Heart right ventricle (tissue), 16 donors: Measurements from ENCODE around the gene FGF18. TPM values are rescaled to one million over a fixed set of nuclear protein-coding genes. Genes with fewer than 3 reads are reported as not detected.

Experiments used
- ATAC-seq, 8 donors: fragments of 200-7000 bp; cut with Tn5 transposase; one replicate each; pipeline ENCODE4 v1.9.1; 2020; ENCODE audit warnings: mild to moderate bottlenecking in 8 of 8, moderate library complexity in 8 of 8, moderate number of reproducible peaks in 1 of 8
- DNase-seq, 2 donors: peaks; one replicate each; pipeline ENCODE4 v3.0.0-alpha.2; 2020
- H3K27ac ChIP-seq, 10 donors: fragments of 200-600 bp; sonication (generic) in 2 of 10; one replicate each; pipeline versions ENCODE4 v1.5.0 to v1.8.0; 2020 to 2022; ENCODE audit warnings: mild to moderate bottlenecking in 3 of 10
- H3K27me3 ChIP-seq, 7 donors: fragments of 200-600 bp; one replicate each; pipeline ENCODE4 v1.8.0; 2021 to 2022; ENCODE audit warnings: mild to moderate bottlenecking in 2 of 7
- H3K36me3 ChIP-seq, 9 donors: fragments of 200-600 bp; sonication (generic) in 1 of 9; one replicate each; pipeline versions ENCODE4 v1.5.0 to v1.8.0; 2020 to 2022; ENCODE audit warnings: mild to moderate bottlenecking in 2 of 9
- H3K4me1 ChIP-seq, 9 donors: fragments of 200-600 bp; sonication (generic) in 1 of 9; one replicate each; pipeline versions ENCODE4 v1.5.0 to v1.8.0; 2020 to 2022; ENCODE audit warnings: mild to moderate bottlenecking in 4 of 9
- H3K4me3 ChIP-seq, 10 donors: fragments of 200-600 bp; sonication (generic) in 2 of 10; one replicate each; pipeline versions ENCODE4 v1.5.0 to v1.8.0; 2020 to 2022; ENCODE audit warnings: mild to moderate bottlenecking in 7 of 10, moderate library complexity in 2 of 10
- H3K9me3 ChIP-seq, 11 donors: fragments of 200-600 bp in 10 of 11; sonication (generic) in 2 of 11; one replicate each; pipeline versions ENCODE4 v1.5.0 to v1.8.0; 2013 to 2022; ENCODE audit warnings: mild to moderate bottlenecking in 2 of 11, control low read depth in 1 of 11, moderate library complexity in 1 of 11
- WGBS, 2 donors: extraction: QIAGEN DNeasy Blood & Tissue Kit; methylation state at CpG; one replicate each; pipeline ENCODE4 v1.1.7; 2013; ENCODE audit warnings: inconsistent platforms in 1 of 2; 5-methylcytosine and 5-hydroxymethylcytosine counted together
- intact Hi-C, 10 donors: fragments of 100-400 bp; cut with DNase I; formaldehyde crosslinking; loops; one replicate each; pipeline versions ENCODE4 v1.11.1 to v1.14.2; 2022
- polyA plus RNA-seq, 2 donors: library from polyadenylated mRNA; stranded (reverse); fragments of 200-250 nt; gene quantifications; one replicate each; pipeline ENCODE4 v1.2.3, GENCODE V29; 2013
- total RNA-seq, 10 donors: library from RNA; stranded (reverse); fragmentation: NEBNext Ultra II Directional in 3 of 10; extraction: Animal tissue kit (Norgen Biotek cat#: 25700) in 3 of 10; gene quantifications; one replicate each; pipeline versions ENCODE4 v1.2.1 to v1.2.4, GENCODE V29; 2021 to 2023
- TF ChIP-seq, protein P1 (sequence below), 9 donors: fragments of 200-600 bp; sonication (generic) in 2 of 9; IDR thresholded peaks; one replicate each; pipeline versions ENCODE4 v1.5.0 to v1.8.0; 2021 to 2022; ENCODE audit warnings: antibody characterized with exemption in 9 of 9, mild to moderate bottlenecking in 5 of 9, moderate library complexity in 1 of 9
- donor health status: Arrhythmogenic right ventricular cardiomyopathy.
- donor health status: ischemic (EF 13 %, LVEDD 7.1; RV severe dilation, severe dysfunction).
- donor health status: healthy with polysubstance abuse.
- donor health status: DM: no; HTN: yes; CAD: no.
- donor health status: DM: no; HTN: no; CAD: no.
- donor health status: ischemic (EF 25% LVEDD 6.9; RV normal size, moderate dysfunction).
- donor health status: ischemic (EF 25% LVEDD 5.7; RV mildly dilated, moderate dysfunction).
- donor health status: healthy.
- donor health status: DM: yes; HTN: yes; CAD: no.
- donor health status: Ischemic cardiomyopathy.
- donor health status: ischemic (EF 35%, LVEDD 5.7; RV mildly dilated, moderate dysfunction).
- donor health status: nonischemic (EF 11% LVEDD 7.7; RV severe dilation, severe dysfunction).
- donor health status: DM: yes; HTN: yes; CAD: no.
- donor health status: PGD.
- donor health status: ischemic (EF 29% LVEDD 5.4; RV normal size, mild dysfunction).
- donor health status: nonischemic (EF 23%, LVEDD 6.1; RV moderate dilation, normal function).

FGF18 gene
- total and polyA plus RNA-seq, 12 donors, result 1.7 to 39.2 (median 13.7) TPM

DNA sequence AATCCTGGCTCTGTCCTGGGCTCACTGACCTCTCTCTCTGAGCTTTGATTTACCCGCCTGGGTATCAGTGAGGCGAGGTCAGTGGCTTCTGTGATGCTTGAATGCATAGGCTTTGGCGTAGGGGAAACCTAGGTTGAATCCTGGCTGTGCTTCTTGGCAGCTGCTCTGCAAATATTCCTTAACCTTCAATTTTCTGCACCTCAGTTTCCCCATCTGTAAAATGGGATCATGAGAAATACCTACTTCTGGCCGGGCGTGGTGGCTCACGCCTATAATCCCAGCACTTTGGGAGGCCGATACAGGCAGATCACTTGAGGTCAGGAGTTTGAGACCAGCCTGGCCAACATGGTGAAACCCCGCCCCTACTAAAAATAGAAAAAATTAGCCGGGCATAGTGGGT lies 7.2 kb downstream of the FGF18 start:
- no peak for ATAC-seq
- H3K27ac ChIP-seq, result peak overlapping the region in 1 of 10 donors; percentile 39
- H3K36me3 ChIP-seq, result no peaks in the 10 kb centered on the region
- intact Hi-C loops, result loop anchor here in 5 of 10 donors (5.0 to 10.0 kb wide), 8 partner anchors 48 to 318 kb away; no protein-coding TSS in a partner anchor
- H3K4me1 ChIP-seq, result peaks cover 0 to 60% (median 9%) of the 10 kb centered on the region in 9 donors
- TF ChIP-seq, protein P1, sequence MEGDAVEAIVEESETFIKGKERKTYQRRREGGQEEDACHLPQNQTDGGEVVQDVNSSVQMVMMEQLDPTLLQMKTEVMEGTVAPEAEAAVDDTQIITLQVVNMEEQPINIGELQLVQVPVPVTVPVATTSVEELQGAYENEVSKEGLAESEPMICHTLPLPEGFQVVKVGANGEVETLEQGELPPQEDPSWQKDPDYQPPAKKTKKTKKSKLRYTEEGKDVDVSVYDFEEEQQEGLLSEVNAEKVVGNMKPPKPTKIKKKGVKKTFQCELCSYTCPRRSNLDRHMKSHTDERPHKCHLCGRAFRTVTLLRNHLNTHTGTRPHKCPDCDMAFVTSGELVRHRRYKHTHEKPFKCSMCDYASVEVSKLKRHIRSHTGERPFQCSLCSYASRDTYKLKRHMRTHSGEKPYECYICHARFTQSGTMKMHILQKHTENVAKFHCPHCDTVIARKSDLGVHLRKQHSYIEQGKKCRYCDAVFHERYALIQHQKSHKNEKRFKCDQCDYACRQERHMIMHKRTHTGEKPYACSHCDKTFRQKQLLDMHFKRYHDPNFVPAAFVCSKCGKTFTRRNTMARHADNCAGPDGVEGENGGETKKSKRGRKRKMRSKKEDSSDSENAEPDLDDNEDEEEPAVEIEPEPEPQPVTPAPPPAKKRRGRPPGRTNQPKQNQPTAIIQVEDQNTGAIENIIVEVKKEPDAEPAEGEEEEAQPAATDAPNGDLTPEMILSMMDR (IDR thresholded peaks at IDR 0.05), result no peak
- WGBS, 2 donors, result 73 to 81% methylated on average over 9 of the region's 9 CpGs
- no peak overlapping the region for H3K4me3 ChIP-seq
- H3K27me3 ChIP-seq, result peaks cover 0 to 5% (median 0%) of the 10 kb centered on the region in 7 donors
- no peak for DNase-seq
- no peaks in the 10 kb centered on the region for H3K9me3 ChIP-seq

DNA sequence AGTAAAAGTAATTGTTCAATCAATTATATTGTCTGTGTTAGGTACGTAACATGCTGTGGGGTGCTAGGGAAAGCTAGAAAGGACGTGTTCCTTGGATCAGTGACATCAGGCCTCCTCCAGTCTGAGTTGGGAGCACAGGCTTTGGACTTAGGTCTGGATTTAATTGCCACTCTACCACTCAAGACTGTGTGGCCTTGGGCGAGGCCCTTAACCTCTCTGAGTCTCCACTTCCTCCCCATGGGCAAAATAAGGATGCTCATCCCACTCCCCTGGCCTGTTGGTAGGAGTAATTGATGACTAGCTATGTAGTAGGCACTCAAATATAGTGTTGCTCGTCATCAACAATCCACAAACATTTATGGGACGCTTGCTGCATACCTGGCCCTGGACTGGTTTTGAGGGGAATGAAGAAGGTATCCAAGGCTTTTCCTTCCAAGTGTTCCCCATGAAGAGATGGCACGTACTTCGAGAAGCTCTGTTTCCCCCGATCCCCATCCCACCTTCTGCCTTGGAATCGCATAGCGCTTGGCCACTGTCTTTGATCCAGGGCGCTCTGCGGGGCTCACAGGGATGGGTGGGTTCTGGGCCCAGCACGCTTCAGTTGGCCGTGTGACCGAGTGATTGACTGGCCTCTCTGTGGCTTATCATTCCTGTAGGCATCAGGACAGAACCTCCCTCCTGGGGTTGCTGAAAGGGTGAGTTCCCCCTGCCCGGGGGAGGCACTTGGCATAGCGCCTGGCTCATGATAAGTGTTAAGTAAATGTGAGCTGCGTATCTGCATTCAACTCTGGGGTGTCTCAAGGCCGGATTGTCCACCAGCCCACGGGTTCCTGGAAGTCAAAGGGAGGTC lies 8.1 kb downstream of the FGF18 start:
- intact Hi-C loops, result loop anchor here in 5 of 10 donors (5.0 to 10.0 kb wide), 8 partner anchors 47 to 317 kb away; no protein-coding TSS in a partner anchor
- H3K27me3 ChIP-seq, result no peaks in the 10 kb centered on the region
- 63 to 72% methylated on average over 20 of the region's 20 CpGs for WGBS, 2 donors
- no peak overlapping the region for H3K4me3 ChIP-seq
- DNase-seq, result peak; percentile 50 to 84
- peak overlapping the region in 5 of 10 donors; percentile 39 to 56 (median 42) for H3K27ac ChIP-seq
- TF ChIP-seq, protein P1 (IDR thresholded peaks at IDR 0.05), result no peak
- H3K9me3 ChIP-seq, result no peaks in the 10 kb centered on the region
- peak; percentile 71 to 86 (median 76) for ATAC-seq
- H3K4me1 ChIP-seq, result peaks cover 0 to 60% (median 10%) of the 10 kb centered on the region in 9 donors
- H3K36me3 ChIP-seq, result no peaks in the 10 kb centered on the region

DNA sequence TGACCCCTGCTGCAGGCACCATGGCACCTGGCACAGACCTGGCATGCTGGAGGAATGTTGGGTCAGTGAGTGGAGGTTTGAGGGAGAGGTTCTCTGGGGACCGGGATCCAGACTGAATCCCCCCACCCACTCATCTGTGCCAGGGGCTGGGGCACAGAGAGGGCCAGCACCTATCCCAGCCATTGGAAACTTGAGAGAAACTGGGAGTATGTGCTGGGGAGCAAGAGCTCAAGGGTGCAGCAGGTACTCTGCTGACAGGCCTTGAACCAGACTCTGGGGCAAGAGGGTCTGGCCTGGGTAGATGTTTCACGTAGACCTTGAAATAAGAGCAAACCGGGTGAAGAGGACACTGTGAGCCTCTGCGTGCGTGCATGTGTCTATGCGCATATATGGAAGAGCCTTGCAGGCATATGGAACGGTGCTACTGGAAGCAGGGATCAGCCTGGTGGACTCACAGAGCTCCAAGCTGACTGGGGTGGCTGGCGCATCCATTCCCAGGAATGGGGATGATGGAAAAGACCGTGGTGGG lies 8.8 kb downstream of the FGF18 start:
- no peak for DNase-seq

More for the DNA sequence above, 8.8 kb downstream of the FGF18 start:
- intact Hi-C loops, result loop anchor here in 5 of 10 donors (5.0 to 10.0 kb wide), 8 partner anchors 47 to 317 kb away; no protein-coding TSS in a partner anchor
- Histone ChIP-seq H3K36me3 (no peaks in the 10 kb centered on the region), H3K27ac (peak overlapping the region in 5 of 10 donors; percentile 20 to 47 (median 44)), H3K9me3 (no peaks in the 10 kb centered on the region), H3K4me3 (no peak overlapping the region), H3K27me3 (no peaks in the 10 kb centered on the region), H3K4me1 (peaks cover 0 to 60% (median 14%) of the 10 kb centered on the region in 9 donors)
- 79 to 85% methylated on average over 9 of the region's 9 CpGs for WGBS, 2 donors
- TF ChIP-seq, protein P1 (IDR thresholded peaks at IDR 0.05), result no peak
- ATAC-seq, result peak in 1 of 8 donors; percentile 4
